ENCODE measurements around the gene RCVRN. TPM values are rescaled to one million over a fixed set of nuclear protein-coding genes. Genes with fewer than 3 reads are reported as not detected.

Gene RCVRN
- total RNA-seq, 4 donors from 2014 or later = not detected

- Histone ChIP-seq H3K4me3 (no peak overlapping the region), H3K4me1 (no peaks in the 10 kb centered on the region), H3K27ac (no peak overlapping the region), H3K9me3 (no peaks in the 10 kb centered on the region), H3K27me3 (no peaks in the 10 kb centered on the region), H3K36me3 (no peaks in the 10 kb centered on the region)
- 29 to 63% methylated on average over 1 to 3 of the region's 3 CpGs for WGBS, 2 donors (ENCODE audit: low coverage in 1 of 2)
- in situ Hi-C loops (cut with MboI; ENCODE audit: low pct_ligation_motif_present in 1 of 4, low pct_unique_long_range_greater_than_20kb in 1 of 4, low sequenced_read_pairs in 3 of 4) (no loop called here), intact Hi-C loops (cut with DNase I; ENCODE audit: low total_unique reads) (no loop called here)
- DNase-seq = no peak
- TF ChIP-seq EP300 (IDR thresholded peaks at IDR 0.05; ENCODE audit: low read depth) (no peak), POLR2AphosphoS5 (IDR thresholded peaks at IDR 0.05) (no peak), POLR2A (IDR thresholded peaks at IDR 0.05) (no peak)
- TF ChIP-seq, protein P1, sequence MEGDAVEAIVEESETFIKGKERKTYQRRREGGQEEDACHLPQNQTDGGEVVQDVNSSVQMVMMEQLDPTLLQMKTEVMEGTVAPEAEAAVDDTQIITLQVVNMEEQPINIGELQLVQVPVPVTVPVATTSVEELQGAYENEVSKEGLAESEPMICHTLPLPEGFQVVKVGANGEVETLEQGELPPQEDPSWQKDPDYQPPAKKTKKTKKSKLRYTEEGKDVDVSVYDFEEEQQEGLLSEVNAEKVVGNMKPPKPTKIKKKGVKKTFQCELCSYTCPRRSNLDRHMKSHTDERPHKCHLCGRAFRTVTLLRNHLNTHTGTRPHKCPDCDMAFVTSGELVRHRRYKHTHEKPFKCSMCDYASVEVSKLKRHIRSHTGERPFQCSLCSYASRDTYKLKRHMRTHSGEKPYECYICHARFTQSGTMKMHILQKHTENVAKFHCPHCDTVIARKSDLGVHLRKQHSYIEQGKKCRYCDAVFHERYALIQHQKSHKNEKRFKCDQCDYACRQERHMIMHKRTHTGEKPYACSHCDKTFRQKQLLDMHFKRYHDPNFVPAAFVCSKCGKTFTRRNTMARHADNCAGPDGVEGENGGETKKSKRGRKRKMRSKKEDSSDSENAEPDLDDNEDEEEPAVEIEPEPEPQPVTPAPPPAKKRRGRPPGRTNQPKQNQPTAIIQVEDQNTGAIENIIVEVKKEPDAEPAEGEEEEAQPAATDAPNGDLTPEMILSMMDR (IDR thresholded peaks at IDR 0.05) = no peak
Measured at GRCh38 chr17:9868552-9868951, 36.5 kb downstream of the RCVRN start.

GRCh38 chr17:9865586-9865985 is 39.5 kb downstream of the RCVRN start:
- H3K27ac ChIP-seq = no peak overlapping the region
- H3K4me1 ChIP-seq = no peaks in the 10 kb centered on the region
- TF ChIP-seq POLR2A (IDR thresholded peaks at IDR 0.05) (no peak), POLR2AphosphoS5 (IDR thresholded peaks at IDR 0.05) (no peak), EP300 (IDR thresholded peaks at IDR 0.05; ENCODE audit: low read depth) (no peak)
- TF ChIP-seq, protein P1 (IDR thresholded peaks at IDR 0.05) = no peak
- H3K9me3 ChIP-seq = no peaks in the 10 kb centered on the region
- 40 to 43% methylated on average over 1 of the region's 1 CpG for WGBS, 2 donors (ENCODE audit: low coverage in 1 of 2)
- in situ Hi-C loops (cut with MboI; ENCODE audit: low pct_ligation_motif_present in 1 of 4, low pct_unique_long_range_greater_than_20kb in 1 of 4, low sequenced_read_pairs in 3 of 4) (no loop called here), intact Hi-C loops (cut with DNase I; ENCODE audit: low total_unique reads) (no loop called here)
- no peaks in the 10 kb centered on the region for H3K27me3 ChIP-seq
- no peaks in the 10 kb centered on the region for H3K36me3 ChIP-seq
- no peak overlapping the region for H3K4me3 ChIP-seq
- no peak for DNase-seq

DNA sequence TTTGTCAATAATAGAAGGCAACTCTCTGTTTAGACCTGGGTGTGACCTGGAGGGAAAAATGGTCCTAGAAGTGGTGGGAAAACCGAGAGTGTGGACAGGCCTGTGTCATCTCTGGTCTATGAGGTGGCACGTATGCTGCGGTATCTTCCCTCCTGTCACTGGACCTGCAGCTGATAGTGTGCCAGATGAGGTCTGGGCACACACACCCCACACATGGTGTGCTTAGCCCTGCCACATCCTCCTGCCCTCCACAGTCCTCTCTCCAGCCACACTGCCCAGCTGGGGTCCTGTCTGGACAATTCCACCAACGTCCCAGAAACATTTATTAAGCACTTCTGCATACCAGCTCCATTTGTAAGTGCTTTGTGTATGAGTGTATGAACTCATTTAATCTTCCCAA is 42.1 kb downstream of the RCVRN start:
- no peak for DNase-seq
- Histone ChIP-seq H3K36me3 (no peaks in the 10 kb centered on the region), H3K4me1 (no peaks in the 10 kb centered on the region), H3K9me3 (no peaks in the 10 kb centered on the region), H3K4me3 (no peak overlapping the region), H3K27ac (no peak overlapping the region), H3K27me3 (no peaks in the 10 kb centered on the region)
- TF ChIP-seq, protein P1 (IDR thresholded peaks at IDR 0.05) = no peak
- TF ChIP-seq POLR2A (IDR thresholded peaks at IDR 0.05) = no peak
- TF ChIP-seq EP300 (IDR thresholded peaks at IDR 0.05; ENCODE audit: low read depth) = no peak
- TF ChIP-seq POLR2AphosphoS5 (IDR thresholded peaks at IDR 0.05) = no peak
- 63% methylated on average over 4 of the region's 4 CpGs; no CpG with 5 or more reads in 1 of the 2 donors for WGBS, 2 donors (ENCODE audit: low coverage in 1 of 2)
- in situ Hi-C loops (cut with MboI; ENCODE audit: low pct_ligation_motif_present in 1 of 4, low pct_unique_long_range_greater_than_20kb in 1 of 4, low sequenced_read_pairs in 3 of 4) = no loop called here
- intact Hi-C loops (cut with DNase I; ENCODE audit: low total_unique reads) = no loop called here

GRCh38 chr17:9862220-9862619 is 42.9 kb downstream of the RCVRN start:
- Histone ChIP-seq H3K4me3 (no peak overlapping the region), H3K27me3 (no peaks in the 10 kb centered on the region), H3K36me3 (no peaks in the 10 kb centered on the region), H3K4me1 (no peaks in the 10 kb centered on the region), H3K9me3 (no peaks in the 10 kb centered on the region), H3K27ac (no peak overlapping the region)
- no peak for DNase-seq
- in situ Hi-C loops (cut with MboI; ENCODE audit: low pct_ligation_motif_present in 1 of 4, low pct_unique_long_range_greater_than_20kb in 1 of 4, low sequenced_read_pairs in 3 of 4) (no loop called here), intact Hi-C loops (cut with DNase I; ENCODE audit: low total_unique reads) (no loop called here)
- 96% methylated on average over 1 of the region's 1 CpG; no CpG with 5 or more reads in 1 of the 2 donors for WGBS, 2 donors (ENCODE audit: low coverage in 1 of 2)
- TF ChIP-seq EP300 (IDR thresholded peaks at IDR 0.05; ENCODE audit: low read depth) (no peak), POLR2A (IDR thresholded peaks at IDR 0.05) (no peak), POLR2AphosphoS5 (IDR thresholded peaks at IDR 0.05) (no peak)
- TF ChIP-seq, protein P1 (IDR thresholded peaks at IDR 0.05) = no peak

Data from transverse colon (tissue), 4 donors.